Hematopoietic multipotent progenitor cell treated with erythropoietin and hydrocortisone succinate and interleukin-3 and kit ligand, for 15 days (in vitro differentiated cells): Measurements from ENCODE around the gene NIF3L1.
"Not testable (repeated sequence)": the region's sequence is repeated elsewhere in the genome, so short reads cannot be mapped to it uniquely, and the experiment has no call there.

ENCODE experiments used
- DNase-seq: peaks from one replicate; pipeline ENCODE4 v3.0.0-alpha.2; 2015; ENCODE audit warnings: low spot score

NIF3L1 gene

DNA sequence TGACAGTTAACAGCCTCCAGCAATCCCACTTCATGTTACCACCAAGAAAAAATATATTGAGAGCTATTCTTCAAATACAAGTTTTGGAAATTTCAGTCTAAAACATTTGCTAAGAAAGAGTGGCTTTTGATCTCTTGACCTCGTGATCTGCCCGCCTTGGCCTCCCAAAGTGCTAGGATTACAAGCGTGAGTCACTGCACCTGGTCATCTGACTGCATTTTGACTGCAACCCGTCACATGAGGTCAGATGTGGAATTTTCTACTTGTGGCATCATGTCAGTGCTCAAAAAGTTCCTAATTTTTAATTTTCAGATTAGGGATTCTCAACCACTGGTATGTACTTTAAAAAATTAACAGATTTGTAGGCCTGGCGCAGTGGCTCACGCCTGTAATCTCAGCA is 15.6 kb upstream of the NIF3L1 start:
- no peak for DNase-seq

DNA sequence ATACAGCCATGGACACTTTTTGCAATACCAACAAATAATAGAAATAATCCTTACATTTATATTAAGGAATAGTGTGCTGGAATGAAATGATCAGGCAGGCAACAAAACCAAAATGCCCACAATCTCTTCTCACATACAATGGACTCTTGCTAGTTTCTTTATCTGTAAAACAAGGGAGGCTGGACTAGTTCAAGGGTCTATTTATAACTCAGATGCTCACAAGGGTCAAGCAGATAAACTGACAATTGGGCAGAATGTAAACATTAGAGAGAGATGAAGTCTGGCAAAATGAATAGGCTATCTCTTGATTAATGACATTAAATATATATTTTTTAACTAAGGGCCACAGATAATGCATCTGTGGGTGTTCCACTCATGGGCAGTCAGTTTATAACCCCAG is 11.7 kb upstream of the NIF3L1 start:
- no peak for DNase-seq

DNA sequence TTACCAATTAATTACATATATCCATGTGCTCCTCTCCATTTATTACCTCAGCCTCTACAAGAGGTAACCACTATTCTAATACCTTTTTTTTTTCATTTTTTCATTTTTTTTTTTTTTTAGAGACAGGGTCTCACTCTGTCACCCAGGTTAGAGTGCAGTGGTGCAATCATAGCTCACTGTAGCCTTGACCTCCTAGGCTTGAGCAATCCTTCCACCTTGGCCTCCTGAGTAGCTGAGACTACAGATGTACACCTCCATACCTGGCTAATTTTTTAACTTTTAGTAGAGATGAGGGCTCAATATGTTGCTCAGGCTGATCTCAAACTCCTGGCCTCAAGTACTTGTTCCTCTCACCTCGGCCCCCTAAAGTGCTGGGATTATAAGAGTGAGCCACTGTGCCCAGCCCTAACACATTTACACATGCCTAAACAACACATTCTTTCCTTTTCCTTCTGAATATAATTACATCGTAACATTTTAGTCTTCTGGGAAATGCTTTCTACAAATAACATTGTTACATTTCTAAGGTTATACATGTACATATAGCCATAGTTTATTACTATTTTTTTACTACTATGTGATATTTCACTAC is 10.8 kb upstream of the NIF3L1 start:
- no peak for DNase-seq

DNA sequence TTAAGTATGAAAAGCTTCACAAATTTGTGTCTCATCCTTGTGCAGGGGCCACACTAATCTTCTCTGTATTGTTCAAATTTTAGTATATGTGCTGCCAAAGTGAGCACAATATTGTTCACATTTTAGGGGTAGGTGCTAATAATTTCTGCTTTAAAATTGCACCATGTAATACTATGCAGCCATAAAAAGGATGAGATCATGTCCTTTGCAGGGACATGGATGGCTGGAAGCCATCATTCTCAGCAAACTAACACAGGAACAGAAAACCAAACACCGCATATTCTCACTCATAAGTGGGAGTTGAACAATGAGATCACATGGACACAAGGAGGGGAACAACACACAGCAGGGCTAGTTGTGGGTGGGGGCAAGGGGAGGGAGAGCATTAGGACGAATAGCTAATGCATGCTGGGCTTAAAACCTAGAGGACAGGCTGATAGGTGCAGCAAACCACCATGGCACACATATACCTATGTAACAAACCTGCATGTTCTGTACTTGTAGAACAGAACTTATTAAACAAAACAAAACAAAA is 7.4 kb upstream of the NIF3L1 start:
- DNase-seq: not testable (repeated sequence)

DNA sequence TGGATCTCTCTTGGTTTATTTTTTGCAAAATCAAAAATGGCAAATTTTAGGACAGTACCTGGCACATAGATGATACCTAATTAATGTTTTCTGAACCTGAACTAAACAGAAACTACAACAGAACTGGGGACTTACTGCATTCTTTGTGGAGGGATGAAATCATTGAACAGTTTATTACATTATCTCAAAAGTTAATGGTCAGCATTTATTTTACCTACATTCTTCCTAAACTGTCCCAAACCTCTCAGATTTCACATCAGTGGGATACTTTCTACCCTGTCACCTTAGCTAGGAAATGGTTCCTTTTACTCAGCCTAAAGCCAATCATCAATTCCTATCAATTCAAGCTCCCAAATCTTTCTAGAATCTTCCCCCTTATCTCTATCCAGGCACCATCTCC is 10.3 kb downstream of the NIF3L1 start:
- no peak for DNase-seq

DNA sequence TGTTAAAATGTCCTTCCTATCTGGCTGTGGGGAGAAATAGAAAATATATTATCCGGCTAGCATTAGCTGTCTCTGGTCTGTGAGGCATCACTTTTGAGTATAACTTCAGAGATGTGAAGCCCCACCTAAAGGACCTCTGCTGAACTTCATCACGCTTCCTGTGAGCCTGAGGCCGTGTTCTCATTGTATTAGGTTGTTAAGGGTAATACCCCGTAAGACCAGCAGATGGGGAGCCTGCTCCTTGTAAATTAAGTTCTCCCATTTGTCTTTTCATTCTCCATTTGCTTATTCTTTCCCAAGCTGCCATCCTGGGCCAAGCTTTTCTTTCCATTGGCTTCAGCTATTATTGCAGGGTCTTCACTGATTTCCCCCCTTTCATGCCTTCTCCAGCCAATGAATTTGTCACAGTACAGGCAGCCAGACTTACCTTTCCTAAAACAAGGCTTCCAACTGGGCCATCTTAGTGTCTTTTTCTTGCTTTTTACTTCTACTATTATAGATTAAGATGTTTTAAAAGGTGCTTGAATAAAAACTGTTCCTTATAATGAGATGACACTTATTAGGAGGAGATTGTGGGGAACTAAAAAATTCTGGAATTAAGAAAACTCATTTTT is 12.4 kb downstream of the NIF3L1 start:
- DNase-seq: peak; percentile 87

DNA sequence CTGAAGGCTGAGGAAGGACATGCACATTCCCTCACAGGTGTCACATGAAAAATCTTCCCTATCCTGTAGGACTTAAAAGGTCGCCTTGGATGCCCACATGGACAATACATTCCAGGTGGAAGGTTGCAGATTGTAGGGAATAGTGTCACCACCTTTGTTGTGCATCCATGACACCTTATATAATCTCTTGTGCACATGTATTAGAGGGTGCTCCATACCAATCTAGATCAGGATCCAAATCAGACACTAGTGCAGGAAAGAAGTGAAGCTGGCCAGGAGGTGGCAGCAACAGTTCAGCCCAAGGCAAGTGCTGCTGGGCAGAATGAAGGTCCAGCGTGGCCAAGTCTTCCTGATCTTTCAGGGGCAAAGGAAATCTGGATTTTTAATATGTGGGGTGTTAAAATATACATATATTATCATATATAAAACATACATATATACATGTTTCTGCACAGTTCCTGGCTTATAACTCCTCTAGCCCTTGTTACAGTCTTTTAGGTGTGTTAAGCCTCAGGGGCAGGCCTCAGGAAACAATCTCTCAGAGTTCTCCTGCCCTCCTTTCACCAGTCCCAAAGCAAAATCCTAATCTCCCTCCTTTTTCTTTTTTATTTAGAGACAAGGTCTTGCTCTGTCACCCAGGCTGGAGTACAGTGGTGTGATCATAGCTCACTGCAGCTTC is 16.6 kb downstream of the NIF3L1 start:
- DNase-seq: peak; percentile 75

DNA sequence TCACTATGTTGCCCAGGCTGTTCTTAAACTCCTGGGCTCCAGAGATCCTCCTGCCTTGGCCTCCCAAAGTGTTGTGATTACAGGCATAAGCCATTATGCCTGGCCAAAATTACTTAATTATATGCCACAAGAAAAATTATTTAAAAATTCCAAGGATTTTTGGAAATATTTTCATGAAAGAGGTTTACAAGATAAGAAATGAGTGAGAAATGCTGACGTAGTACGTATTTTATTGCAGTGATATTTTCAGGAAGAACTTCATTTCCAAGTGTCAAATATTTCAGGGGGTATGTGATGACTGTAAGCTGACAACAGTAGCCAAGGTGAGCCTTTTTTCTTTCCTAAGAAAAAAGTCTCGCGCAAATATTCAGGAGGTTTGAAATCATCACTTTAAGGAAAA is 20.8 kb downstream of the NIF3L1 start:
- no peak for DNase-seq

DNA sequence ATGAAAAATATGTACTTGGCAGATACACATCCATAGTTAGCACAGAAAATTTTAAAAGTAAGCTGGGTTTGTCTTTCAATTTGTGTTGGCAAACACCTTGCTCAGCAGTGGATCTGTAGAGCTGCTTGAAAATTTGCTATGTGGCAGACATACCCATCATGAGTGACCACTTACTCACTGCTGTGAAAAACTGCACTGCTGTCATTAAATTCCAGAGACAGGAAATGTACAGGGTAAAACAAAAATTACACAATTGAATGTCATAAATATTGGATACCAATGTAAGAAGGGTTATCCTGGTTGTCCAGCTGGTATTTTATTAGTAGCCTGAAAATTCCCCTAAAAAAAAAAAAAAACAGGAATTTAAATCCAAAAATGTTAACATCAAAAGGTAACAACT is 24.5 kb downstream of the NIF3L1 start:
- DNase-seq: no peak

DNA sequence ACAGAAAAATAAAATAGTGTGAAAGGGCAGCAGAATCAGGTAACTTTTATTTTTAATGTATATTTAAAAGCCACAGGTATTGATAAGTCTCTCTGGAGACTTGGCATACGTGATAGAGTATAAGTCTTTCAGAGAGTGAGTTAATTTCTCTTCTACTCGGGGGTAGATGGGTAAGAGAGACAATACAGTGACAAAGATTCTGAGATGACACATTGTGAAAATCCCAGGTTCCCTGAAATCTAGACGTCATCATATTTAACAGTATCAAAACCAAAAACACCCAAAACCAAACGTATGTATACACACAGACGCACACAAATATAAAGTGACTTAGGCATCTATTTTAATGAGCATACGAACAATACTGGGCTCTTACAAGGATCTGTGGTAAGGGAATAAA is 33.3 kb downstream of the NIF3L1 start:
- DNase-seq: no peak

DNA sequence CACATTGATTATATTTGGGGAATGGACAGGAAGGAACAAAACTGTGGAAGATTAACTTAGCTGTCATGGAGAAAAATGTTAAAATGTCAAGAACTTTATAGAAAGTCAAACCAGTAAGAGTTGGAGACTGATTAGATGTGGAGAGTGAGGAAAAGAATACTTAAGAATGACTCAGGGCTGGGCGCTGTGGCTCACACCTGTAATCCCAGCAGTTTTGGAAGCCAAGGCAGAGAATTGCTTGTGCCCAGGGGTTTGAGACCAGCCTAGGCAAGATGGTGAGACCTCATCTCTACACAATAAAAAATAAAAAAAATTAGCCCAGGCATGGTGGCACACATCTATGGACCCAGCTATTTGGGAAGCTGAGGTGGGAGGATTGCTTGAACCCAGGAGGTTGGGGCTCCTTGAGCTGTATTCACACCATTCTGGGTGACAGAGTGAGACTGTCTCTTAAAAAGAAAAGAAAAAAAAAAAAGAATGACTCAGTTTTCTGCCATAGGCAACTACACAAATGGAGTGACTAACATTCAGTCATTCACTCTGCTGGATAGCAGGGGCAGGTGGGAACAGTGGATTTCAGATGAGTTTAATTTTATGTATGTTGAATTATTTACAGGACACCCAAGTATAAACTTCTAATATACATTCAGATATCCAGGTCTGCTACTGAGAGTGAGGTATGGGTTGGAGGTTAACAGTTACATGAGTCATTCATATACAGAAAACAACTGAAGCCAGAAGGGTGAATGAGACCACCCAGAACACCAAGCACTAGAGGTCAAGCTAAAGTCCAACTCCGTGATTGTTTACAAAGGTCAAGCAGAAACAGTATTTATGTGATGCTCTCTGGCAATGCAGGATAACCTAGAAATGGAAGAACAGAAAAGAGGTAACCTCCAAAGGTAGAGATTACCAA is 40.4 kb downstream of the NIF3L1 start:
- no peak for DNase-seq

DNA sequence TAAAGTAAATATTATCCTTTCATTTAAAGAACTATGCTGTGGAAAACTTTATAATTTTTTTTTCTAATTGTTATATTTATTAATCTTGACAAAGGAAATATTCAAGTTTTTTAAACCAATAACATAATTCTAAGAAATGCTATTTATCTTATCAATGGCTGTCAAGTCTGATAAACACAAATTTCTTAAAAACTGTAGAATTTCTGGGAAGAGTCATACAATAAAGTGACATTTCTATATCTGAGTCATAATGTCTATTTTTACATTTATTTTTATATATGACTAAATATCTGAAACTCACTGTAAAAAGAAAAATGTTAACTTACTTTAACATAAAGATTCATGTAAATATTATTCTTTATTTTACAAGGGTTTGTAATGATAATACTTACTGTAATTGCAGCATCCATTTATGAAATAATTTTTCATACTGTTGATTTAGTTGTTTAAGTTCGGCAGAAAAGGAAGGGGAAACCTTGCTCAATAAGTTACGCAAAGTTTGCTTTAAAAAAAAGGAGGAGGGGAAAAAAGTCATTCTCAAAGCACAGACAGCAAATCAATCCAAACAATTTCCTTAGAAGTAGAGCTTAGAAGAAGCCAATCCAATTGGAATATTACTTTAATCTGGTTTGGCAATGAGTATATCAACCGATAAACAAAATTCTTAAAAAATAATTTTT is 41.9 kb downstream of the NIF3L1 start:
- DNase-seq: peak; percentile 44

DNA sequence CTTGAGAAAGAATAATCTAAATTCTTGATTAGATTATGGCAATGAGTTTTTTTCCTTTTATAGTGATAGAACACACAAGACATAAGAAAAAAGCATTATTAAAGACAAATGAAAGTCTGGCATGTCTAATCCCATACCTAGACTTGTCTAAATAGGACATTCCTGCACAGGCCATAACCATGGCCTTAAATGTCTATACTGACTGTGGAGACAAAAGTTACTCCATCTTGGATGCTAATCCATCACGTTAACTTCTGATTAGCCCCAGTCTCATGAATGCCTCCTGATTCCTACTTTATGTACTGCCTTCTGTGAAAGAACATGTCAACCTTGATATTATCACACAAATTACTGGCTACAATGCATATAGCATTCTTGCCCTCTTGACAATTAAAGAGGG is 50.7 kb downstream of the NIF3L1 start:
- no peak for DNase-seq

DNA sequence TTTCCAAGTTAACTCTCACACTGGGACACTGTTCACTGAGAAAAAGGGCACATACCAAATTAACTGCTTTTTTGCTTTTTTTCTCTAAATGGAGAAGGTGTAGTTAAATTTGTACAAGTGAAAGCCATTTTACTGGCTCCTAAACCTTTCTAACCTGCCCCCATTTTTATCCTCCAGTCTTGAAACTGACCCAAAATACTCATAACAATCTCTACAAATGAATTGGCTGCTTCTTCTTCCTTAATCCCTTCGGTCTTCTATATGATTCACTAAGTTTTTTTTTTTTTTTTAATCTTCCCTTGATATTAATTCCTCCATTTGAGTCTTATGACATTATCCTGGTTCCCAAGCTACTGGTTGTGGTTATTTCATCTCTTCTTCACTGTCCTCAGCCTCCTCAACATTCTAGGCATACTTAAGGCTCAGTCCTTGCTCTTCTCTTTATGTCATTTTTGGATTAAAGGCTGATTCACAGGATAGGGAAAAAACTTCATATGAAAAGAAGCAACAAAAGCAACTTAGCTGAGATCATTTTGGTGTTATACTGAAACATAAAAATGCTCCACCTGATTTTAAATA is 54.4 kb downstream of the NIF3L1 start:
- no peak for DNase-seq

DNA sequence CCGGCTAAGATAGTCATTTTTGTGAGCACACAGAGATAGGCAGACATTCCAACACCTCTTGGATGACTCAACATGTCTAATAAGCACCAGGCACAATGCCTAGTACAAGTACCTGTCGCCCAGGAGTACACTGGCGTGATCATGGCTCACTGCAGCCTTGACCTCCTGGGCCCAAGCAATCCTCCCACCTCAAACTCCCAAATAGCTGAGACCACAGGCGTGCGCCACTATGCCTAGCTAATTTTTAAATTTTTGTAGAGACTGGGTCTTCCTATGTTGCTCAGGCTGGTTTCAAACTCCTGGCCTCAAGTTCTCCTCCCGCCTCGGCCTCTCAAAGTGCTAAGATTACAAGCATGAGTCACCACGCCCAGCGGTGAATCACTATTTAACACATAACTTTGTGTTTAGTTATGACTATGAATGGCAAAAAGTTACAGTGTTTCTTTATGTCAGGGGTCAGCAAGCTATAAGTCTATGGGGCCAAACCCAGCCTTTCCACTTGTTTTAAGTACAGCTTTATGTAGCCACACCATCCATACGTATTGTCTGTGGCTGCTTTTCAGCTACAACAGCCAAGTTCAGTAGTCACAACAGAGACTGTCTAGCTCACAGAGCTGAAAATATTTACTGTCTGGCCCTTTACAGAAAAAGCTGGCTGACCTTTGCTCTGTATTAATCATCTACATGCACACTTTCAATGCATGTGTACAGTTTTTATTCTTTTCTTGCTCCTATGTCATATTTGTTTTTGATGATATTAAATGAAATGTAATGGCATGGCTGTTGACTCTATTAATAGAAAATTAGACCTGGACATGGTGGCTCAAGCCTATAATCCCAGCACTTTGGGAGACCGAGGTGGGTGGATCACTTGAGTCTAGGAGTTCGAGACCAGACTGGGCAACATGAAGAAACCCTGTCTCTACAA is 55.6 kb downstream of the NIF3L1 start:
- DNase-seq: peak; percentile 37

DNA sequence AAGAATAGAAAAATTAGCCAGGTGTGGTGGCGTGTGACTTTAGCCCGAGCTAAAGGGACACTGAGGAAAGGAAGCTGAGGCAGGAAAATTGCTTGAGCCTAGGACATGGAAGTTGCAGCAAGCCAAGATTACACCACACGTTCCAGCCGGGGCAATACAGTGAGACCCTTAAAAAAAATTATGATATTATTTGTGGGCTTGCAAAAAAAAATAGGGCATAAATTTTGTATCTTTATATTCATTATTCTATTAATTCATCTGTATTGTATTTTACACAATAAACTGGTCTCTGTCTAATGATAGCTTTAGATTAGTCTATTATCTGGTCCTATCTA is 56.2 kb downstream of the NIF3L1 start:
- DNase-seq: no peak

DNA sequence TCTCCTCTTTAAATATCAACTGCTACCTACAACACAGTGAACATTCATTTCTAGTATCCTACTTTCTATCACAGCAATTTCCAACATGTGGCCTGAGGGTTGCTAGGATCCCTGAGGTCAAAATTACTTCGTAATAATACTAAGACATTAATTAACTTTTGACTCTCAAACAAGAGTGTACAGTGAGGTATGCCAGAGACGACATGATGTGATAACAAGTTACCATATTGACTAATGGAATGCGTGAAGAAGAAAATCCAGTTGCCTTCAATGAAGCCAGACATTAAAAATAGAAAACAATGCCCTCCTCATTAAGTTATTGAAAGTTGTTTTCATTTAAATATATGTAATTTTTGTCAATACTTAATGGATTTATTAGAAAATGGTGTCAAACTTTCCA is 61.2 kb downstream of the NIF3L1 start:
- DNase-seq: no peak
